IMR-90 (cell line): ENCODE results near the gene NPPC. TPM values are rescaled to one million over a fixed set of nuclear protein-coding genes. Genes with fewer than 3 reads are reported as not detected.

Experiments used
- ATAC-seq: fragments of 200-7000 bp; cut with Tn5 transposase; 2 replicates; pipeline ENCODE4 v1.9.1; 2020; ENCODE audit warnings: low read depth, mild to moderate bottlenecking, moderate library complexity
- BruUV-seq: library from RNA; stranded (reverse); fragments of 400-500 nt; replicated peaks from 2 replicates; lab custom pipeline; 2021; lab: Mats Ljungman, UMichigan
- CTCF ChIA-PET: fragments of 300-600 bp; formaldehyde crosslinking; extraction: SDS; loops from one replicate; lab custom pipeline; 2021; ENCODE audit warnings: antibody characterized with exemption; lab: Yijun Ruan, JAX
- POLR2A ChIA-PET: fragments of 300-600 bp; sonication (Branson Sonifier 250); formaldehyde crosslinking; loops from one replicate; lab custom pipeline; 2022; ENCODE audit warnings: antibody characterized with exemption; ENCODE audit not compliant: unreplicated experiment; lab: Charles Lee
- DNase-seq: peaks from one replicate; pipeline ENCODE4 v3.0.0; 2013
- H2AFZ ChIP-seq: replicated peaks from 2 replicates; pipeline ENCODE3; 2013; ENCODE audit warnings: low read length, mild to moderate bottlenecking; ENCODE audit not compliant: poor library complexity
- H2AK5ac ChIP-seq: 2 replicates; pipeline ENCODE4 v1.6.1; 2013; ENCODE audit warnings: low read depth, low read length, inconsistent platforms
- H2AK9ac ChIP-seq: replicated peaks from 2 replicates; pipeline ENCODE3; 2013; ENCODE audit warnings: mild to moderate bottlenecking, low read depth, low read length, moderate library complexity; ENCODE audit not compliant: poor library complexity
- H2BK120ac ChIP-seq: 2 replicates; pipeline ENCODE4 v1.6.1; 2013; ENCODE audit warnings: low read depth, low read length, inconsistent platforms
- H2BK15ac ChIP-seq: 3 replicates; pipeline ENCODE4 v1.6.1; 2013; ENCODE audit warnings: low read depth, low read length, inconsistent platforms
- H2BK20ac ChIP-seq: 2 replicates; pipeline ENCODE4 v1.6.1; 2013; ENCODE audit warnings: low read depth, mild to moderate bottlenecking, inconsistent platforms, low read length, moderate library complexity
- H2BK5ac ChIP-seq: 2 replicates; pipeline ENCODE4 v1.6.1; 2013; ENCODE audit warnings: mild to moderate bottlenecking, low read depth, low read length, inconsistent platforms; ENCODE audit not compliant: poor library complexity, severe bottlenecking
- H3K14ac ChIP-seq: replicated peaks from 2 replicates; pipeline ENCODE4 v1.6.1; 2013; ENCODE audit warnings: low read depth, low read length, inconsistent platforms
- H3K18ac ChIP-seq: 2 replicates; pipeline ENCODE4 v1.6.1; 2013; ENCODE audit warnings: low read depth, low read length, control low read depth
- H3K23ac ChIP-seq: 2 replicates; pipeline ENCODE4 v1.6.1; 2013; ENCODE audit warnings: low read depth, low read length, inconsistent platforms
- H3K27ac ChIP-seq: 2 replicates; pipeline ENCODE4 v1.5.1; 2013; ENCODE audit warnings: mild to moderate bottlenecking, control low read depth, low read length; ENCODE audit not compliant: insufficient read depth
- H3K27me3 ChIP-seq: 2 replicates; pipeline ENCODE4 v1.6.1; 2013; ENCODE audit warnings: low read length; ENCODE audit not compliant: control insufficient read depth, insufficient read depth
- H3K36me3 ChIP-seq: 2 replicates; pipeline ENCODE4 v1.6.1; 2013; ENCODE audit warnings: low read length, mixed read lengths; ENCODE audit not compliant: control insufficient read depth, insufficient read depth
- H3K4ac ChIP-seq: 2 replicates; pipeline ENCODE4 v1.6.1; 2013; ENCODE audit warnings: low read depth, low read length, inconsistent platforms
- H3K4me1 ChIP-seq: 2 replicates; pipeline ENCODE4 v1.6.1; 2013; ENCODE audit warnings: low read length, mixed read lengths; ENCODE audit not compliant: control insufficient read depth, insufficient read depth
- H3K4me2 ChIP-seq: 2 replicates; pipeline ENCODE4 v1.6.1; 2013; ENCODE audit warnings: low read depth, mild to moderate bottlenecking, control low read depth, low read length, moderate library complexity
- H3K4me3 ChIP-seq: 2 replicates; pipeline ENCODE4 v1.5.1; 2013; ENCODE audit warnings: low read depth, mild to moderate bottlenecking, control low read depth, low read length, moderate library complexity; ENCODE audit not compliant: insufficient read depth
- H3K56ac ChIP-seq: 2 replicates; pipeline ENCODE4 v1.6.1; 2013; ENCODE audit warnings: low read length, inconsistent platforms; ENCODE audit not compliant: insufficient read depth; ENCODE audit errors: extremely low read depth
- H3K79me1 ChIP-seq, 2 experiments: 2 replicates each; pipeline ENCODE4 v1.6.1; 2013; ENCODE audit warnings: low read length in 2 of 2, inconsistent platforms in 1 of 2, low read depth in 1 of 2
- H3K9ac ChIP-seq: 2 replicates; pipeline ENCODE4 v1.6.1; 2013; ENCODE audit warnings: low read depth, low read length, control low read depth
- H3K9me1 ChIP-seq: 2 replicates; pipeline ENCODE4 v1.6.1; 2013; ENCODE audit warnings: low read length, inconsistent platforms; ENCODE audit not compliant: insufficient read depth
- H3K9me3 ChIP-seq: 2 replicates; pipeline ENCODE4 v1.6.1; 2013; ENCODE audit warnings: low read length; ENCODE audit not compliant: control insufficient read depth, insufficient read depth
- H4K20me1 ChIP-seq: 2 replicates; pipeline ENCODE4 v1.6.1; 2013; ENCODE audit warnings: low read length, inconsistent platforms; ENCODE audit not compliant: insufficient read depth
- H4K5ac ChIP-seq: 2 replicates; pipeline ENCODE4 v1.6.1; 2013; ENCODE audit warnings: mild to moderate bottlenecking, low read depth, low read length, control low read depth
- H4K8ac ChIP-seq, 2 experiments: 2 replicates each; pipeline ENCODE4 v1.6.1; 2013; ENCODE audit warnings: low read depth in 2 of 2, low read length in 2 of 2, control low read depth in 1 of 2, inconsistent platforms in 1 of 2
- H4K91ac ChIP-seq: 2 replicates; pipeline ENCODE4 v1.6.1; 2013; ENCODE audit warnings: low read depth, low read length, inconsistent platforms; ENCODE audit not compliant: insufficient read depth
- RCOR1 ChIP-seq: IDR thresholded peaks from 2 replicates; pipeline ENCODE4 v1.6.1; 2012; ENCODE audit warnings: mild to moderate bottlenecking, low read length, improper control_type of control experiment; ENCODE audit not compliant: insufficient replicate concordance
- WGBS, 2 experiments: methylation state at CpG; one replicate each; pipeline versions ENCODE4 v1.1.5 to v1.1.7; 2013; ENCODE audit warnings: missing lambda C conversion rate in 2 of 2; ENCODE audit not compliant: insufficient read length in 1 of 2; ENCODE audit errors: extremely low coverage in 2 of 2; 5-methylcytosine and 5-hydroxymethylcytosine counted together
- dilution Hi-C: fragments of 300-500 bp; cut with HindIII; formaldehyde crosslinking; loops from one replicate; pipeline ENCODE4 v1.14.3; 2018; ENCODE audit warnings: low sequenced_read_pairs; ENCODE audit not compliant: unreplicated experiment
- in situ Hi-C: fragments of 300-500 bp; cut with MboI; formaldehyde crosslinking; loops from 3 replicates; pipeline ENCODE4 v1.14.3; 2019; ENCODE audit warnings: low sequenced_read_pairs, inconsistent platforms, mixed read lengths
- intact Hi-C: fragments of 100-400 bp; cut with micrococcal nuclease; formaldehyde crosslinking; loops from 2 replicates; pipeline ENCODE4 v1.10.0; 2022
- polyA plus RNA-seq, 3 experiments: library from polyadenylated mRNA; depleted of rRNA; stranded (reverse); fragments of >200 nt; gene quantifications; 2 replicates each; pipeline ENCODE4 v1.2.3, GENCODE V29; 2012; ENCODE audit warnings: low replicate concordance in 1 of 3
- total RNA-seq: library from RNA; depleted of rRNA; stranded (reverse); fragments of >200 nt; gene quantifications from 2 replicates; pipeline ENCODE4 v1.2.3, GENCODE V29; 2012

Gene NPPC
- total and polyA plus RNA-seq, 2 of the 4 experiments (the other 2 are of a cell fraction): 0.22 to 0.36 TPM

DNA sequence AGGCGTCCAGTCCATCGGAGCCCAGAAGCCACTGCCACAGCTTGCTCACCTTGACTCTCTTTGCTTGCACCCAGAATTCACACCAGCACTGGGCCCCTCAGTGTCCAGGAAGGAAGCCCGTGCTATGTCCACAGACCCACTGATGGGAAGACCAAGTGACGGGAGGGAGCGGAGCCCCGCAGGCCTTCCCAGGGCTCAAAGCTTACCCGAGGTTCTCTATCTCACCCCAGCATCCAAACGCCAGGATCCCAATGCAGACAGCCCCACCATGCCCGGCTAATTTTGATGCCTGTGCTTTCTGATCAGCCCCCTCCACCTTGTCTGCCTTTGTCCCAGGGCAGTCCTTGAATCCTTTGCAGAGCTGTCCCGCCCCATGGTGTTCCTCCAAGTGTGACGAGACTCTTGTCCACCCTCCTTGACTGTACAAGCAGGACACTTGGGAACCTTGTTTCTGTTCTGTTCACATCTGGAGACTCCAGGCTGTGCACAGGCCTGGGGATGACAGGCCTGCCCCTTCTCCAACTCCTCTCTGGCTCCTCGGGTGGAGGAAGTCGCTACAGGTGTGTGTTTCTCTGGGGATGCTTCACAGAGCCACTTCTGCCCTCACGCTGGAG lies 12.0 kb downstream of the NPPC start:
- H3K27me3 ChIP-seq: peaks cover 38% of the 10 kb centered on the region
- POLR2A ChIA-PET: no interaction called here

More for the DNA sequence above, 12.0 kb downstream of the NPPC start:
- no TSS peak for BruUV-seq
- in situ Hi-C loops (no loop called here), intact Hi-C loops (no loop called here), dilution Hi-C loops (no loop called here)
- Histone ChIP-seq H4K20me1 (no peaks in the 10 kb centered on the region), H2AK5ac (no peak overlapping the region), H3K4me1 (no peaks in the 10 kb centered on the region), H2BK15ac (no peak overlapping the region), H2AK9ac (no peak overlapping the region), H3K9me3 (no peaks in the 10 kb centered on the region), H4K5ac (no peak overlapping the region), H4K91ac (no peak overlapping the region), H3K9ac (no peak overlapping the region), H3K27ac (no peak overlapping the region), H4K8ac (no peak overlapping the region), H3K18ac (no peak overlapping the region), H3K56ac (no peak overlapping the region), H2AFZ (no peak overlapping the region), H2BK5ac (no peak overlapping the region), H3K4ac (no peak overlapping the region), H3K4me2 (no peak overlapping the region), H3K14ac (no peak overlapping the region), H3K23ac (no peak overlapping the region), H3K4me3 (no peak overlapping the region), H2BK20ac (no peak overlapping the region), H3K36me3 (no peaks in the 10 kb centered on the region), H3K79me1 (no peaks in the 10 kb centered on the region), H3K9me1 (no peaks in the 10 kb centered on the region), H2BK120ac (no peak overlapping the region)
- no peak for TF ChIP-seq RCOR1
- CTCF ChIA-PET: no interaction called here
- ATAC-seq (no peak), DNase-seq (no peak)
- WGBS, 2 experiments: 92% methylated on average over 2 of the region's 14 CpGs; no CpG with 5 or more reads in 1 of the 2 experiments
